K562 (cell line): ENCODE data around the gene DDX11.

ENCODE experiments used
- EP300 ChIP-seq: IDR thresholded peaks from 2 replicates; pipeline ENCODE4 v1.6.1; 2012; ENCODE audit warnings: low read length, improper control_type of control experiment
- NFE2L1 ChIP-seq: fragments of 450-650 bp; IDR thresholded peaks from 2 replicates; pipeline ENCODE4 v1.6.1; 2016; ENCODE audit warnings: missing genetic modification characterization, low read depth, mild to moderate bottlenecking, missing compliant biosample characterization, moderate library complexity, borderline replicate concordance
- RAD21 ChIP-seq, 2 experiments: fragments of 250-450 bp in 1 of 2; fragments of 450-650 bp in 1 of 2; sonication (Bioruptor Pico) in 1 of 2; formaldehyde crosslinking in 1 of 2; IDR thresholded peaks in 1 of 2; conservative IDR thresholded peaks in 1 of 2; 2 replicates each; pipeline versions ENCODE4 v1.4.0 to v1.8.0; 2020 to 2022; ENCODE audit warnings: mild to moderate bottlenecking in 2 of 2, moderate library complexity in 1 of 2
- TARDBP ChIP-seq: fragments of 450-650 bp; IDR thresholded peaks from 2 replicates; pipeline ENCODE4 v1.6.1; 2016
- TGIF2 ChIP-seq: sonication (generic); formaldehyde crosslinking; IDR thresholded peaks from 2 replicates; pipeline ENCODE4 v1.8.1; 2022; ENCODE audit warnings: mild to moderate bottlenecking, missing genetic modification reagents, moderate library complexity
- ZC3H4 ChIP-seq: sonication (generic); formaldehyde crosslinking; IDR thresholded peaks from 2 replicates; pipeline ENCODE4 v1.9.0; 2021; ENCODE audit warnings: missing genetic modification reagents, borderline replicate concordance
- ZFX ChIP-seq: sonication (generic); formaldehyde crosslinking; IDR thresholded peaks from 2 replicates; pipeline ENCODE4 v1.8.0; 2022; ENCODE audit warnings: mild to moderate bottlenecking, missing genetic modification reagents, moderate library complexity
- ZNF316 ChIP-seq: fragments of 450-650 bp; IDR thresholded peaks from 2 replicates; pipeline ENCODE4 v1.6.1; 2016
- TF ChIP-seq, protein P1 (sequence below): fragments of 250-450 bp; sonication (Bioruptor Pico); IDR thresholded peaks from 2 replicates; pipeline ENCODE4 v1.8.0; 2022; ENCODE audit warnings: moderate library complexity, mild to moderate bottlenecking, inconsistent platforms
- TF ChIP-seq, protein P2 (sequence below): sonication (generic); formaldehyde crosslinking; IDR thresholded peaks from 2 replicates; pipeline ENCODE4 v1.8.0; 2022; ENCODE audit warnings: missing genetic modification reagents, mild to moderate bottlenecking, borderline replicate concordance
- TF ChIP-seq, protein P3 (sequence below), 2 experiments: fragments of 200-800 bp in 1 of 2; sonication (Bioruptor generic) in 1 of 2; sonication (generic) in 1 of 2; formaldehyde crosslinking in 1 of 2; IDR thresholded peaks in 1 of 2; conservative IDR thresholded peaks in 1 of 2; 2 replicates each; pipeline versions ENCODE4 v1.5.0 to v1.6.1; 2016 to 2020; ENCODE audit warnings: missing compliant biosample characterization in 1 of 2, missing genetic modification characterization in 1 of 2, missing genetic modification reagents in 1 of 2

DNA sequence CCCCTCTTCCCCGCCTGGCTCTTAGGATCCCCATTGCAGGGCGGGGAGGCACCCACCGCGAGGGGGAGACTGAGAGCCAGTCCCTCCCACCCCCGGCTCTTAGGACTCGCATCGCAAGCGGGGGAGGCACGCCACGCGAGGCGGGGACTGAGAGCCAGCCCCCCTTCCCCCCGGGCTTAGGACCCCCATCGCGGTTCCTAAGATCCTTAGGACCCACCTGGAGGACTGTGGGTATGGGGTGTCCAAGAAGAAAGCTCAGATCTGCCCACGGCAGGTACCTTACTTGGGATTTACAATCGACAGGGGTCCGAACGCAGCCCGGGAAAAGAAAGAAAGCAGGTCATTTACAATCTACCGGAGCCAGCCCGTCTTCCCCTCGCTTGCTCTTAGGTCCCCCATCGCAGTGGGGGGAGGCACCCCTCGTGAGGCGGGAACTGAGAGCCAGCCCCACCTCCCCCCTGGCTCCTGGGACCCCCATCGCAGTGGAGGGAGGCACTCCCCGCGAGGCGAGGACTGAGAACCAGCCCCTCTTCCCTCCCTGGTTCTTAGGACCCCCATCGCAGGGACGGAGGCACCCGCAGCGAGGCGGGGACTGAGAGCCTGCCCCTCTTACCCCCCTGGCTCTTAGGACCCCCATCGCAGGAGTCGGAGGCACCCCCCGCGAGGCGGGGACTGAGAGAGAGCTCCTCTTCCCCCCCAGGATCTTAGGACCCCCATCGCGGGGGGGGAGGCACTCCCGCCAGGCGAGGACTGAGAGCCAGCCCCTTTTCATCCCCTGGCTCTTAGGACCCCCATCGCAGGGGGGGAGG is 43.7 kb downstream of the DDX11 start:
- TF ChIP-seq ZNF316, result no peak
- no peak for TF ChIP-seq ZFX (CRISPR knock-in tag)
- TF ChIP-seq, protein P1, sequence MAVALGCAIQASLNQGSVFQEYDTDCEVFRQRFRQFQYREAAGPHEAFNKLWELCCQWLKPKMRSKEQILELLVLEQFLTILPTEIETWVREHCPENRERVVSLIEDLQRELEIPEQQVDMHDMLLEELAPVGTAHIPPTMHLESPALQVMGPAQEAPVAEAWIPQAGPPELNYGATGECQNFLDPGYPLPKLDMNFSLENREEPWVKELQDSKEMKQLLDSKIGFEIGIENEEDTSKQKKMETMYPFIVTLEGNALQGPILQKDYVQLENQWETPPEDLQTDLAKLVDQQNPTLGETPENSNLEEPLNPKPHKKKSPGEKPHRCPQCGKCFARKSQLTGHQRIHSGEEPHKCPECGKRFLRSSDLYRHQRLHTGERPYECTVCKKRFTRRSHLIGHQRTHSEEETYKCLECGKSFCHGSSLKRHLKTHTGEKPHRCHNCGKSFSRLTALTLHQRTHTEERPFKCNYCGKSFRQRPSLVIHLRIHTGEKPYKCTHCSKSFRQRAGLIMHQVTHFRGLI (CRISPR knock-in tag), result no peak
- TF ChIP-seq, protein P2, sequence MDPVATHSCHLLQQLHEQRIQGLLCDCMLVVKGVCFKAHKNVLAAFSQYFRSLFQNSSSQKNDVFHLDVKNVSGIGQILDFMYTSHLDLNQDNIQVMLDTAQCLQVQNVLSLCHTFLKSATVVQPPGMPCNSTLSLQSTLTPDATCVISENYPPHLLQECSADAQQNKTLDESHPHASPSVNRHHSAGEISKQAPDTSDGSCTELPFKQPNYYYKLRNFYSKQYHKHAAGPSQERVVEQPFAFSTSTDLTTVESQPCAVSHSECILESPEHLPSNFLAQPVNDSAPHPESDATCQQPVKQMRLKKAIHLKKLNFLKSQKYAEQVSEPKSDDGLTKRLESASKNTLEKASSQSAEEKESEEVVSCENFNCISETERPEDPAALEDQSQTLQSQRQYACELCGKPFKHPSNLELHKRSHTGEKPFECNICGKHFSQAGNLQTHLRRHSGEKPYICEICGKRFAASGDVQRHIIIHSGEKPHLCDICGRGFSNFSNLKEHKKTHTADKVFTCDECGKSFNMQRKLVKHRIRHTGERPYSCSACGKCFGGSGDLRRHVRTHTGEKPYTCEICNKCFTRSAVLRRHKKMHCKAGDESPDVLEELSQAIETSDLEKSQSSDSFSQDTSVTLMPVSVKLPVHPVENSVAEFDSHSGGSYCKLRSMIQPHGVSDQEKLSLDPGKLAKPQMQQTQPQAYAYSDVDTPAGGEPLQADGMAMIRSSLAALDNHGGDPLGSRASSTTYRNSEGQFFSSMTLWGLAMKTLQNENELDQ (CRISPR knock-in tag), result no peak
- no peak for TF ChIP-seq TGIF2 (CRISPR knock-in tag)
- TF ChIP-seq, protein P3, sequence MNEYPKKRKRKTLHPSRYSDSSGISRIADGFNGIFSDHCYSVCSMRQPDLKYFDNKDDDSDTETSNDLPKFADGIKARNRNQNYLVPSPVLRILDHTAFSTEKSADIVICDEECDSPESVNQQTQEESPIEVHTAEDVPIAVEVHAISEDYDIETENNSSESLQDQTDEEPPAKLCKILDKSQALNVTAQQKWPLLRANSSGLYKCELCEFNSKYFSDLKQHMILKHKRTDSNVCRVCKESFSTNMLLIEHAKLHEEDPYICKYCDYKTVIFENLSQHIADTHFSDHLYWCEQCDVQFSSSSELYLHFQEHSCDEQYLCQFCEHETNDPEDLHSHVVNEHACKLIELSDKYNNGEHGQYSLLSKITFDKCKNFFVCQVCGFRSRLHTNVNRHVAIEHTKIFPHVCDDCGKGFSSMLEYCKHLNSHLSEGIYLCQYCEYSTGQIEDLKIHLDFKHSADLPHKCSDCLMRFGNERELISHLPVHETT (CRISPR knock-in tag; conservative IDR thresholded peaks at IDR 0.05 in 1 of 2, IDR thresholded peaks at IDR 0.05 in 1 of 2), result no peak
- TF ChIP-seq TARDBP, result no peak
- peak; percentile 24 to 60; a peak in 2 of 4 replicates for TF ChIP-seq RAD21 (CRISPR knock-in tag; conservative IDR thresholded peaks at IDR 0.05 in 1 of 2, IDR thresholded peaks at IDR 0.05 in 1 of 2)
- no peak for TF ChIP-seq ZC3H4
- no peak for TF ChIP-seq NFE2L1 (tag)
- no peak for TF ChIP-seq EP300
